ENCODE results near the gene AMD1. TPM values are rescaled to one million over a fixed set of nuclear protein-coding genes. Genes with fewer than 3 reads are reported as not detected.

The AMD1 gene
- total and polyA plus RNA-seq, 12 donors = 34.2 to 101 (median 53.3) TPM

DNA sequence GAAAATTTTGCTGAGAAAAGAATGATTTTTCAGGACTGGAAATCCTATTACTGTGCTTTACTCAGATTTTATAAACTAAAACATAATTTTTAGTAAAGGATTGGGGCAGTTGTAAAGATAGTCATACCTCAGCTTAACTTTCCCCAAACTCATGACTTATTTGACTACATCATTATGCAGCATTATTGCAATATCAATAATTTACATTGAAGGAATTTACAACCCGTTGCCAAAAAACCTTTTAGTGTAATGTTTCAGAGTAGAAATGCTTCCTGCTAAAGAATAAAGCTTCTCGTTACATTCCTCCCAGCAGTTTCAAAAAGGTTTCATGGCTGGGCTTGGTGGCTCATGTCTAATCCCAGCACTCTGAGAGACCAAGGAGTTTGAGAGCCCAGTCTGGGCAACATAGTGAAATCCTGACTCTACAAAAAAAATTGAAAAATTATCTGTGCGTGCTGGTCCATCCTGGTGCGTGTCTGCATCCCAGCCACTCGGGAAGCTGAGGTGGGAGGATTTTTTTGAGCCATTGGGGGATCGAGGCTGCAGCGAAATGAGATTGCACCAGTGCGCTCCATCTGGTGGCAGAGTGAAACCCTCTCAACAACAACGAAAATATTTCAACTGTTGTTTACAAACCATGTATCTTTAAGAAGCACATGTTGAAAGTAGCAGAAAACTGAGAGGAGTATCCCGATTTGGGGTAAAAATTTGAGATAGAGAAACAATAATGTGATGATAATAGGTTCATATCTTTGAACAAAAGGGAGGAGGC is 4.4 kb downstream of the AMD1 start:
- TF ChIP-seq, protein P1, sequence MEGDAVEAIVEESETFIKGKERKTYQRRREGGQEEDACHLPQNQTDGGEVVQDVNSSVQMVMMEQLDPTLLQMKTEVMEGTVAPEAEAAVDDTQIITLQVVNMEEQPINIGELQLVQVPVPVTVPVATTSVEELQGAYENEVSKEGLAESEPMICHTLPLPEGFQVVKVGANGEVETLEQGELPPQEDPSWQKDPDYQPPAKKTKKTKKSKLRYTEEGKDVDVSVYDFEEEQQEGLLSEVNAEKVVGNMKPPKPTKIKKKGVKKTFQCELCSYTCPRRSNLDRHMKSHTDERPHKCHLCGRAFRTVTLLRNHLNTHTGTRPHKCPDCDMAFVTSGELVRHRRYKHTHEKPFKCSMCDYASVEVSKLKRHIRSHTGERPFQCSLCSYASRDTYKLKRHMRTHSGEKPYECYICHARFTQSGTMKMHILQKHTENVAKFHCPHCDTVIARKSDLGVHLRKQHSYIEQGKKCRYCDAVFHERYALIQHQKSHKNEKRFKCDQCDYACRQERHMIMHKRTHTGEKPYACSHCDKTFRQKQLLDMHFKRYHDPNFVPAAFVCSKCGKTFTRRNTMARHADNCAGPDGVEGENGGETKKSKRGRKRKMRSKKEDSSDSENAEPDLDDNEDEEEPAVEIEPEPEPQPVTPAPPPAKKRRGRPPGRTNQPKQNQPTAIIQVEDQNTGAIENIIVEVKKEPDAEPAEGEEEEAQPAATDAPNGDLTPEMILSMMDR (IDR thresholded peaks at IDR 0.05) = peak in 7 of 9 donors; percentile 34 to 60 (median 52)
- Histone ChIP-seq H3K9me3 (no peaks in the 10 kb centered on the region), H3K27me3 (no peaks in the 10 kb centered on the region), H3K4me3 (peak overlapping the region in 7 of 10 donors; percentile 10 to 92 (median 78)), H3K4me1 (peaks cover 4 to 78% (median 76%) of the 10 kb centered on the region in 9 donors), H3K36me3 (no peaks in the 10 kb centered on the region), H3K27ac (peak overlapping the region in 5 of 10 donors; percentile 7 to 45 (median 29))
- DNase-seq (no peak), ATAC-seq (no peak)
- 26 to 37% methylated on average over 10 of the region's 10 CpGs for WGBS, 2 donors
- intact Hi-C loops (cut with DNase I) = loop anchor here in 9 of 10 donors (1.0 to 10.0 kb wide), 11 partner anchors 64 to 344 kb away; partner anchors contain the start of genes GTF3C6 (in 3 of the 9), CDK19 (in 1 of the 9) and RPF2 (in 1 of the 9)

DNA sequence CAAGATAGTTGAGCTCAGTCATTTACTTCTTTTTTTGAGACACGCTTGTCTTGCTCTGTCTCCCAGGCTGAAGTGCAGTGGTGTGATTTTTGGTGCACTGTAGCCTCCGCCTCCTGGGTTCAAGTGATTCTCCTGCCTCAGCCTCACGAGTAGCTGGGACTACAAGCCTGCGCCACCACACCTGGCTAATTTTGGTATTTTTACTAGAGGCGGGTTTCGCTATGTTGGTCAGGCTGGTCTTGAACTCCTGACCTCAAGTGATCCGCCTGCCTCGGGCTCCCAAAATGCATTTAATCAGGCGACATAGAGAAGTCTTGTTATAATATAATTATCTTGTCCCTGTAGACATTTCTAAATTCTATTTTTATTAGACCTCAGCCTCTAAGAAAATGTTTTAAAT is 6.1 kb downstream of the AMD1 start:
- TF ChIP-seq, protein P1 (IDR thresholded peaks at IDR 0.05) = no peak
- Histone ChIP-seq H3K4me3 (peak overlapping the region in 2 of 10 donors; percentile 6 to 90), H3K9me3 (no peaks in the 10 kb centered on the region), H3K27me3 (no peaks in the 10 kb centered on the region), H3K36me3 (no peaks in the 10 kb centered on the region), H3K27ac (peak overlapping the region in 2 of 10 donors; percentile 59 to 65), H3K4me1 (peaks cover 4 to 93% (median 83%) of the 10 kb centered on the region in 9 donors)
- intact Hi-C loops (cut with DNase I) = loop anchor here in 1 of 10 donors (10.0 kb wide), 1 partner anchor 74 kb away; the partner anchor contains the start of gene GTF3C6
- ATAC-seq = no peak
- DNase-seq = no peak
- 80 to 85% methylated on average over 9 of the region's 9 CpGs for WGBS, 2 donors

DNA sequence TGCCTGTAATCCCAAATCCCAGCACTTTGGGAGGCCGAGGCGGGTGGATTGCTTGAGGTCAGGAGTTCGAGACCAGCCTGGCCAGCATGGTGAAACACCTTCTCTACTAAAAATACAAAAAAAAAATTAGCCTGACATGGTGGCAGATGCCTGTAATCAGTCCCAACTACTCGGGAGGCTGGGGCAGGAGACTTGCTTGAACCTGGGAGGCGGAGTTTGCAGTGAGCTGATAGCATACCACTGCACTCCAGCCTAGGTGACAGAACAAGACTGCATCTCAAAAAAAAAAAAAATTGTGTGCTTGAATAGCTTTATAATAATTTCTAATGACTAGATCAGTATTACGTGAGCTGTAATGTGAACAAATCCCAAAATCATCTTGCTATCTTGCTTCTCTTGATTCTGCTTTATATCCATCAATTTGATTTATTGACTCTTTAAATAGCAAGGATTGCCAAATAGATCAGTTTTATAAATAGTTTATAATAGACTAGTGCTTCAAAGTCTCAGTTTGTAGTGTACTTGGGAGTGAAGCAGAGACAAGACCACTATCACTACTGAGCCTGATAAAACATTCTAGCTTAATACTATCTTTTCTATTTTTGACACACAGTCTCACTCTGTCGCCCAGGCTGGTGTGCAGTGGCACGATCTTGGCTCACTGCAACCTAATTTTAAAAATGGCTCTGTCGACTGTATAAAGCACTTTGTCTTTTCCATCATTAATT is 7.1 kb downstream of the AMD1 start:
- Histone ChIP-seq H3K27ac (peak overlapping the region in 8 of 10 donors; percentile 9 to 65 (median 58)), H3K4me3 (peak overlapping the region in 3 of 10 donors; percentile 2 to 90 (median 5)), H3K27me3 (no peaks in the 10 kb centered on the region), H3K36me3 (no peaks in the 10 kb centered on the region), H3K4me1 (peaks cover 4 to 99% (median 80%) of the 10 kb centered on the region in 9 donors), H3K9me3 (no peaks in the 10 kb centered on the region)
- 58 to 59% methylated on average over 9 of the region's 9 CpGs for WGBS, 2 donors
- ATAC-seq (peak in 7 of 8 donors; percentile 56 to 89 (median 73)), DNase-seq (no peak)
- intact Hi-C loops (cut with DNase I) = loop anchor here in 1 of 10 donors (10.0 kb wide), 1 partner anchor 73 kb away; the partner anchor contains the start of gene GTF3C6
- TF ChIP-seq, protein P1 (IDR thresholded peaks at IDR 0.05) = no peak

DNA sequence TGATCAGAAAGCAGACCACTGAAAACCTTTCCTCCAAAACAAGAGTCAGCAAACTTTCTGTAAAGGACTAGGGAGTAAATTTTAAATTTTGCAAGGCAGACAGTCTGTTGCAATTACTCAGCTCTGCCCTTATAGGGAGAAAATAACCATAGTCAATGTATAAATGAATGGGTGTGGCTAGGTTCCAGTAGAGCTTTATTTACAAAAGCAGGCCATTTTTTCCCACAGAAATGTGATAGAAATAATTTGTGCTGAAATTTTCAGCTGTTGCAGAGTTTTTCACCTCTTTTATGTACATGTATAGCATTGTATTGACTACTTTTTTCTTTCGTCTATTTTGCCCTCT is 7.7 kb downstream of the AMD1 start:
- Histone ChIP-seq H3K27ac (peak overlapping the region in 6 of 10 donors; percentile 41 to 65 (median 59)), H3K36me3 (no peaks in the 10 kb centered on the region), H3K4me3 (peak overlapping the region in 3 of 10 donors; percentile 2 to 90 (median 5)), H3K9me3 (no peaks in the 10 kb centered on the region), H3K27me3 (no peaks in the 10 kb centered on the region), H3K4me1 (peaks cover 4 to 96% (median 78%) of the 10 kb centered on the region in 9 donors)
- 43 to 63% methylated on average over 1 of the region's 1 CpG for WGBS, 2 donors
- TF ChIP-seq, protein P1 (IDR thresholded peaks at IDR 0.05) = no peak
- DNase-seq (no peak), ATAC-seq (no peak)
- intact Hi-C loops (cut with DNase I) = loop anchor here in 1 of 10 donors (10.0 kb wide), 1 partner anchor 73 kb away; the partner anchor contains the start of gene GTF3C6
